ENCODE data around the gene KLHL13.
"Not testable (repeated sequence)": the region's sequence is repeated elsewhere in the genome, so short reads cannot be mapped to it uniquely, and the experiment has no call there.

The KLHL13 gene

GRCh38 chrX:117990438-117990837 lies 126.2 kb downstream of the KLHL13 start:
- no peak for DNase-seq (ENCODE audit: low read depth in 2 of 2)

GRCh38 chrX:117989512-117989911 lies 127.1 kb downstream of the KLHL13 start:
- no peak for DNase-seq (ENCODE audit: low read depth in 2 of 2)

GRCh38 chrX:117987373-117987772 lies 129.2 kb downstream of the KLHL13 start:
- DNase-seq (ENCODE audit: low read depth in 2 of 2), result no peak

GRCh38 chrX:117985241-117985640 lies 131.4 kb downstream of the KLHL13 start:
- DNase-seq (ENCODE audit: low read depth in 2 of 2), result no peak

- DNase-seq (ENCODE audit: low read depth in 2 of 2), result no peak
Observed at GRCh38 chrX:117982694-117983392, 133.8 kb downstream of the KLHL13 start.

GRCh38 chrX:117978402-117978801 lies 138.2 kb downstream of the KLHL13 start:
- DNase-seq (ENCODE audit: low read depth in 2 of 2), result no peak

GRCh38 chrX:117977526-117977925 lies 139.1 kb downstream of the KLHL13 start:
- no peak for DNase-seq (ENCODE audit: low read depth in 2 of 2)

GRCh38 chrX:117973110-117973807 lies 143.4 kb downstream of the KLHL13 start:
- DNase-seq (ENCODE audit: low read depth in 2 of 2), result no peak

GRCh38 chrX:117972711-117973109 lies 143.9 kb downstream of the KLHL13 start:
- no peak for DNase-seq (ENCODE audit: low read depth in 2 of 2)

- DNase-seq (ENCODE audit: low read depth in 2 of 2), result no peak
Observed at GRCh38 chrX:117969782-117970181, 146.8 kb downstream of the KLHL13 start.

- no peak for DNase-seq (ENCODE audit: low read depth in 2 of 2)
Observed at GRCh38 chrX:117969328-117969727, 147.3 kb downstream of the KLHL13 start.

- no peak for DNase-seq (ENCODE audit: low read depth in 2 of 2)
Observed at GRCh38 chrX:117959045-117959444, 157.6 kb downstream of the KLHL13 start.

GRCh38 chrX:117957128-117957527 lies 159.5 kb downstream of the KLHL13 start:
- DNase-seq (ENCODE audit: low read depth in 2 of 2), result no peak

- DNase-seq (ENCODE audit: low read depth in 2 of 2), result not testable (repeated sequence)
Observed at GRCh38 chrX:117939296-117939695, 177.3 kb downstream of the KLHL13 start.

- no peak for DNase-seq (ENCODE audit: low read depth in 2 of 2)
Observed at GRCh38 chrX:117936118-117936517, 180.5 kb downstream of the KLHL13 start.

GRCh38 chrX:117930116-117930515 lies 186.5 kb downstream of the KLHL13 start:
- not testable (repeated sequence) for DNase-seq (ENCODE audit: low read depth in 2 of 2)

GRCh38 chrX:117919755-117920154 lies 196.9 kb downstream of the KLHL13 start:
- DNase-seq (ENCODE audit: low read depth in 2 of 2), result no peak

- DNase-seq (ENCODE audit: low read depth in 2 of 2), result no peak
Observed at GRCh38 chrX:117910216-117910615, 206.4 kb downstream of the KLHL13 start.

GRCh38 chrX:117898226-117898625 lies 218.4 kb downstream of the KLHL13 start:
- no peak for DNase-seq (ENCODE audit: low read depth in 2 of 2)

- no peak for DNase-seq (ENCODE audit: low read depth in 2 of 2)
Observed at GRCh38 chrX:117895418-117895817, 221.2 kb downstream of the KLHL13 start.

GRCh38 chrX:117892469-117892868 lies 224.1 kb downstream of the KLHL13 start:
- no peak for DNase-seq (ENCODE audit: low read depth in 2 of 2)

- no peak for DNase-seq (ENCODE audit: low read depth in 2 of 2)
Observed at GRCh38 chrX:117871796-117872195, 244.8 kb downstream of the KLHL13 start.

GRCh38 chrX:117860517-117860916 lies 256.1 kb downstream of the KLHL13 start:
- DNase-seq (ENCODE audit: low read depth in 2 of 2), result no peak

All from fibroblast of skin of left quadriceps (primary cell).